Inflammatory macrophage treated with lipopolysaccharide for 1 hour (primary cell): ENCODE measurements around the gene SCARF2.
"Not testable (repeated sequence)": the region's sequence is repeated elsewhere in the genome, so short reads cannot be mapped to it uniquely, and the experiment has no call there.

ENCODE experiments used
- DNase-seq, 2 donors: peaks; one replicate each; pipeline ENCODE4 v3.0.0-alpha.2; 2020 to 2022

Gene SCARF2

GRCh38 chr22:20427104-20427944 lies 10.3 kb downstream of the SCARF2 start:
- DNase-seq, result no peak

- no peak for DNase-seq
These were observed 11.4 kb downstream of the SCARF2 start for GRCh38 chr22:20426259-20426615.

GRCh38 chr22:20425566-20426258 lies 11.9 kb downstream of the SCARF2 start:
- no peak for DNase-seq

DNA sequence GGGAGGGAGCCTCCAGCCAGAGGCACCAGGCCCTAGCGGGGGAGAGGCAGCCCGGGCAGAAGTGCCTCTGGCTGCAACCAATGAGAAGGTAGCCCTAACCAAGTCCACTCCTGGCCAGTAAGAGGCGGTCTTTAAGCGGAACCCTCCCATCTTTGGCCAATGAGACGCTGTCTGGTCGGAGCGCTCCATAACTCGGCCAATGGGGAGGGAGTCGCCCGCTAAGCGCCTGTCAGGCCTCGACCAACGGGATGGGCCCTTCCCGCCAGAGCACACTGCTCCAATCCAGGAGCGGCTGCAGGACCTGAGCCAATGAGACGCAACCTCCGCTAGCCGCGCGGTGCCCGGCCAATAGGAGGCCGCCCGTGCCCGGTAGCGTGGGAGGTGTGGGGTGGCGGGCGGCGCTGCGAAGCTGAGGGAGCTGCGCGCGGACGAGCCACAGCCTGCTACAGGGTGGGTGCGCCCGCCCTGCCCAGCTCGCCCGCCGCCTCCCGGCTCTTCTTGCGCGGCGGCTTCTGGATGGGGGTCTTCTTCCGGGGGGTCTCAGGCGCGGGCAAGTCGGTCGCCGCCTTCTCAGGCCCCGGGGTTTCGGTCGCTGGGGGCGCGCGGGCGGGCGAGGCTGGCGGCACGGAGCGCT lies 12.6 kb downstream of the SCARF2 start:
- no peak for DNase-seq

DNA sequence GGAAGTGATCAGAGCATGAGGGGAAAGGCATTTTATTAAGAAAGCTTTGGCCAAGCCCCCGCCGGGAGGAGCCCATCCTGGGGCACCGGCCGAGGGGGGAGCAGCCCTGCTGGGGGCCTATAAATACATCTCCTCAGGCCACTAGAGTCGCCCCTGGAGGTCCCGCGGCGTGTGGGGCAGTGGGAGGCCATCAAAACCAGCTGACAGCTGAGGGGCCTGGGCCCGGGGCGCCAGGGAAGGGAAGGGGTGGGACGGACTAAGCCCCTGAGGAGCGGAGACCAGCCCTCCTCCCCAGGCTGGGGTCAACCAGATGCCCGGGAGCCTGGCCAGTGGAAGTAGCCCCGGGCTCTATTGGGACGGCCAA lies 13.1 kb downstream of the SCARF2 start:
- DNase-seq, result no peak

DNA sequence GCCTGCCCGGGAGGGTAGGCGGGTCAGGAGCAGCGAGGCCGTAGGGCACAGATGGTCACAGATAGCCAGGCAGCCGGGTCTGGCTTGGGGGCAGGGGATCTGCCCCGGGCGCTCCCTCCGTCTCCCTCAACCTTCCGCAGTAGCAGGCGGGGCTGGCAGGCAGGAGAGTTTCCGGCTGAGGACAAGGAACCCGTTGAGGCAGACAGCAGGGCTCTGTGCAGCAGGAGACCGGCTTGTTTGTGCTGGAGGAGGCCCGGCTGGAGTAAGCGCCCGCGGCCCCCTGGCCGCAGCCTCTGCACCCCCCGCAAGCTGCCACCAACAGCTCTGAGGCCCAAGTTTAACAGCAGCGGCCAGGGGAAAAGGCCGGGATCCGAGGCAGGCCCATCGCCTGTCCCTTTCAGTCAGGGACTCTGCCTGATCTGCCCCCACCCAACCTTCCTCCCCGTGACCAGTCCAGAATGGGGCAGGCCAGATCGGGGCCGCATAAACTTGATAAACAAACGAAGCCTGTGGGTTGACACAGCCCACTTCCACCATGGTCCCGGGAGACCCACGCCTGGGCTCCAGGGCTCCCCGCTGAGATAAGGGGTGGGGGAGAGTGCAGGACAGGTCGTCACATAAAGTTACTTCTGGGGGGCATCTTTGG lies 13.6 kb downstream of the SCARF2 start:
- DNase-seq, result no peak

GRCh38 chr22:20423008-20423905 lies 14.4 kb downstream of the SCARF2 start:
- DNase-seq, result no peak

DNA sequence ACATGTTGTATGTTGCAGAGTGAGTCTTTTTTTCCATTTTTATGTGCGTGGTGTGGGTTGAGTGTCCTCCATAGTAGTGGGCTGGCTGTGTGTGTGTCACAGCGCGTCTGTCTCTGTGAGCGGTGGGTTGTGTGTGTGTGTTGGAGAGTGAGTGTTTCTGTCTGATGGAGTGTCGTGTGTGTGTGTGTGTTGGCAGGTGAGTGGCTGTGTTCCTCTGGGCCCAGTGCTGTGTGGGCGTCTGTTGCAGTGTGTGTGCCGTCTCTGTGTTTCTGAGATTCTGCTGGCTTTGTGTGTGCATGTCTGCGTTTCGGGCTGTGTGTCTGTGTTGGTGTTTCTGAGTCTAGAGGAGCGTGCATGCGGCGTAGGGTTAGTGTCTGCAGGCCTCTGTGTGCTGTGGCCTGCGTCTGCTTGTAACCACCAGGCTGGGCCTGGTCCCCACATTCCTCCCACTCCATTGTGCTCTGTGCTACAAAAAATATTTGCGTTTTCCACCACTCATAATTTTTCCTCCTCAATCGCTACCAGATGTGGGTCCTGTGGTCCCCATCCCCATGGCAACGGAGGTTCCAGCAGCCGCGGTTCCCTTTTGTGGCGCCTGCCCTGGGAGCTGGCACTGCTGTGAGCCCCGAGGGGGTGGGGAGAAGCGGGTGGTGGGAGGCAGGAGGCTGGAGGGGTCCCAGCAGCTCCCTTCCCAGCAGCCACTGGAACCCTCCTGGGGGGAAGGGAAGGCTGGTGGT lies 15.2 kb downstream of the SCARF2 start:
- no peak for DNase-seq

DNA sequence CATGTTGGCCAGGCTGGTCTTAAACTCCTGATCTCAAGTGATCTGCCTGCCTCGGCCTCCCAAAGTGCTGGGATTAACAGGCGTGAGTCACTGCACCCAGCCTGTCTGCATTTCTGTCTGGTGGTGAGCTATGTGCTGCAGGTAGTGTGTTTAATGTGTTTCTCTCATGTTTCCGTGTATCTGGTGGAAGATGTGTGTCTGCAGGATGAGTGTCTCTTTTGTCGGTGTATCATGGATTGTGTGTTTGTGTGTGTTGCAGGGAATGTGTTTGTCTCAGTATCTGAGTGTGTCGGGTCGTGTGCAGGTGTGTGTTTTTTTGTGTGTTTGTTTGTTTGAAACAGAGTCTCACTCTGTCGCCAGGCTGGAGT lies 16.1 kb downstream of the SCARF2 start:
- no peak for DNase-seq

DNA sequence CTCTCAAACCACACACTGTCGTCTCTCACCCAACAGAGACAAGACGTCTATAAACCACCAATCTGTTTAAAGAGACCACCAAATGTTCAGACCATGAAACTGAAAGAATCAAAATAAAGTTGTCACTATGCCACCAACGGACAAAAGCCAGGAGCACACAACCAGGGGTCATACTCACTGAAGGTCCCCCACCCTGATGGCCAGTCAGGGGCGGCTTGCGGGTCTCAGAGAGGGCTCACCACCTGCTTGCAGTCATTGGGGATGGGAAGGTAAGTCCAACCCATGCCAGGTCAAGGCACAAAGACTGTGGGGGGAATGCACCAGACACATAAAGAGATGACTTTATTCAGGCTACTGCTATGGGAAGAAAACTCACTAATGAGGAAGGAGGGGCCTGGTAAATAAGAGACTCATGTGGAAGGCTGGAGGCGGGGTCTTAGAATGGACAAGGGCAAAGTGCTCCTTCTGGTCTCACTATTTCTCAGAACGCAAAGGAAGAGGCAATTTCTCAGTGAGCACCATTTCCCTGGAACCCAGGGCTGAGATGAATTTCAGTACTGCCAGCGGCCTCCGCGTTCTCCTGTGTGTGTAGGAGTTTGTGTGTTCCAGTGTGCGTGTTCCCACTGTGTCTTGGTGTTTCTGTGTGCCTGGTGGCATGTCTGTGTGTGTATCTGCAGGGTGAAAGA lies 17.3 kb downstream of the SCARF2 start:
- DNase-seq, result no peak

GRCh38 chr22:20419664-20419951 lies 18.0 kb downstream of the SCARF2 start:
- DNase-seq, result no peak

- DNase-seq, result peak; percentile 46 to 87
These were observed 19.3 kb downstream of the SCARF2 start for GRCh38 chr22:20418211-20418788.

- DNase-seq, result not testable (repeated sequence)
These were observed 21.9 kb downstream of the SCARF2 start for GRCh38 chr22:20415699-20416098.

GRCh38 chr22:20415241-20415640 lies 22.4 kb downstream of the SCARF2 start:
- DNase-seq, result not testable (repeated sequence)

DNA sequence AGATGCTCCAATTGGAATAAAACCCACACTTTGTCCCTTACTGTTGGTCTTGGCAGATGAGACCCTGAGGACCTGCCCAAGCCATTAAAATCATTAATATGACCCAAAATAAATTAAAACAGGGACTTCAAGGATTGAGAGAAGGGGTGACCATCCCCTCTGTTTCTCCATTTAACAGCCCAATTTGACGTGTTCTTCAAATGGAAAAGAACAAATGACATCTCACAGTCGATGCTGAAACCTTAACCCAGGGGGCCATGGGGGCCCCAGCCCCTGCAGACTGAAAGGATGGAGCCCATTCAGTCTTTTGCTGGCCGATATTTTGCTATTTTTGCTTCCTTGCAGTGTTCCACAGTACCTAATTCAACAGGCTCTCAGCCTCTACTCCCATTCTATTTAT lies 23.2 kb downstream of the SCARF2 start:
- no peak for DNase-seq

DNA sequence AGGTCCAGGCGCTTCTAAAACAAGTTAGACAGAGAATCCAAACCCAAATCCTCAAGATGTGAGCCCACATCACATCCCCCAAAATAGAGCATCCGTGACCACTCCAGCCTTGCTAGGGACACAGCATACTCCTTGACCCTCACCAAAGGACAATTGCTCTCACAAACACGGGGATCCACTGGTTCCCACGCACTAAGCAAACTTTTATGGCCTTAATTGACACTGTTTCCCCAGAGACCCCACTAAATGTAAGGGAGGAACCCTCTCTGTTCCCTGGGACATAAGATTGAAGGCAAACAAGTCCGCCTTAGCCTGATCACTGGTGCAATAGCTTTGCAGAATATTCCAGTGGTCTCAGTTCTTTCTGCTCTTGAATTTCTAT lies 23.6 kb downstream of the SCARF2 start:
- no peak for DNase-seq

DNA sequence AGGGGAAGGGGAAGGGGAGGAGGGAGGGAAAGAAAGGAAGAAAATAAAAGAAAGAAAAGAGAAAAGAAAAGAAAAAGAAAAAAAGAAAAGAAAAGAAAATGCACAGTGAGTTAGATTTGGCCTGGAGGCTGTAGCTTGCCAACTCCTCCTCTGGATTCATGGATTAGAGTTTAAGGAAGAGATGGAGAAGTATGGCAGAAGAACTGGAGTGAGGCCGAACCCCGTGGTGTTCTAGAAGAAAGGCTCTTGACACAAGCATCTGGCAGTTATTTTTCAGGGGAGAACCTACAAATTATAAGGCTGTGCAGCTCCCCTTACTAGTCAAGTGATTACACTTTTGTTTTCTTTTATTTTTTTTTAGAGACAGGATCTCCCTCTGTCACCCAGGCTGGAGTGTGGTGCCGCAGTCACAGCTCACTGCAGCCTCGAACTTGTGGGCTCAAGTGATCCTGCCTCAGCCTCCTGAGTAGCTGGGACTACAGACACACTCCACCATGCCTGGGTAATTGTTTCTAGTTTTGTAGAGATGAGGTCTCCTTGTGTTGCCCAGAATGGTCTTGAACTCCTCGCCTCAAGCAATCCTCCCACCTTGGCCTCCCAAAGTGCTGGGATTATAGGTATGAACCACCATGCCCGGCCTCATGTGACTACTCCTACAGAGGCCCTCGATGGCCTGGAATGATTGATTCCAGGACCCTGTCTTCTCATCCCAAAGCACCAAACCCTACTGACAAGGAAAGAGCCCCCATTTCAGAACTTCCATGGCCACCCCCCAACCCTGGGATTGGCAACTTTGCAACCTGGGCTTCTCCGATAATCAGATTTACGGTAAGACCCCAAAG lies 24.2 kb downstream of the SCARF2 start:
- no peak for DNase-seq

GRCh38 chr22:20412474-20413216 lies 25.0 kb downstream of the SCARF2 start:
- DNase-seq, result no peak

DNA sequence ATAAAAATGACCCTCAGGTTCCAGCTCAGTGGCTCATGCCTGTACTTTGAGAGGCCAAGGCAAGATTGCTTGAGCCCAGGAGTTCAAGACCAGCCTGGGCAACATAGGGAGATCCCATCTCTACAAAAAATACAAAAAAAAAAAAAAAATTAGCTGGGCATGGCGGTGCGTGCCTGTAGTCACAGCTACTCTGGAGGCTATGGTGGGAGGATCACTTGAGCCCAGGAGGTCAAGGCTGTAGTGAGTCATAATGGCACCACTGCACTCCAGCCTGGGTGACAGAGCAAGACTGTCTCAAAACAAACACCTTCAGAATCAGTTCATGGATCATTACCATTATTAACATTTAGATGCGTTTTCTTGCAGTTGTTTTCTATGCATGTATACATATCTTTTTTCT lies 28.2 kb downstream of the SCARF2 start:
- DNase-seq, result not testable (repeated sequence)
